CD14-positive monocyte (primary cell): ENCODE measurements around the gene BTBD3. TPM values are rescaled to one million over a fixed set of nuclear protein-coding genes. Genes with fewer than 3 reads are reported as not detected.

ENCODE experiments used
- DNase-seq, 3 donors: peaks; one replicate each; pipeline ENCODE4 v3.0.0-alpha.2; 2011 to 2022
- H2AFZ ChIP-seq: 2 replicates; pipeline ENCODE4 v1.6.0; 2012; ENCODE audit warnings: mild to moderate bottlenecking, low read depth, low read length, inconsistent platforms; ENCODE audit not compliant: insufficient read depth, poor library complexity, severe bottlenecking
- H3K27ac ChIP-seq, 2 donors: 1 replicate in 1 of 2; 2 replicates in 1 of 2; pipeline ENCODE4 v1.5.1; 2012 to 2013; ENCODE audit warnings: low read length in 2 of 2, control low read depth in 1 of 2, inconsistent platforms in 1 of 2, low read depth in 1 of 2, mild to moderate bottlenecking in 1 of 2
- H3K27me3 ChIP-seq, 2 donors: one replicate each; pipeline versions ENCODE4 v1.6.0 to v1.6.1; 2011 to 2013; ENCODE audit warnings: low read length in 2 of 2; ENCODE audit not compliant: control insufficient read depth in 2 of 2, insufficient read depth in 2 of 2
- H3K36me3 ChIP-seq, 2 donors: replicated peaks in 1 of 2; 1 replicate in 1 of 2; 2 replicates in 1 of 2; pipeline versions ENCODE4 v1.5.1 to v1.6.1; 2012 to 2013; ENCODE audit warnings: low read length in 2 of 2, control low read depth in 1 of 2, inconsistent platforms in 1 of 2, mild to moderate bottlenecking in 1 of 2; ENCODE audit not compliant: insufficient read depth in 2 of 2, control insufficient read depth in 1 of 2
- H3K4me1 ChIP-seq, 2 donors: 1 replicate in 1 of 2; 2 replicates in 1 of 2; pipeline versions ENCODE4 v1.5.1 to v1.6.1; 2012 to 2013; ENCODE audit warnings: low read length in 2 of 2, control low read depth in 1 of 2, inconsistent platforms in 1 of 2, mild to moderate bottlenecking in 1 of 2, moderate library complexity in 1 of 2; ENCODE audit not compliant: insufficient read depth in 2 of 2, control insufficient read depth in 1 of 2
- H3K4me2 ChIP-seq: replicated peaks from 2 replicates; pipeline ENCODE3; 2012; ENCODE audit warnings: low read length, moderate library complexity, mild to moderate bottlenecking; ENCODE audit not compliant: poor library complexity, severe bottlenecking; ENCODE audit errors: extremely low read depth
- H3K4me3 ChIP-seq, 3 experiments: fragments of 200-600 bp in 1 of 3; sonication (generic) in 1 of 3; replicated peaks in 1 of 3; 1 replicate in 2 of 3; 2 replicates in 1 of 3; pipeline ENCODE4 v1.5.1; 2011 to 2013; ENCODE audit warnings: low read length in 3 of 3, mild to moderate bottlenecking in 3 of 3, control low read depth in 2 of 3, low read depth in 2 of 3, inconsistent platforms in 1 of 3, moderate library complexity in 1 of 3
- H3K79me2 ChIP-seq: 2 replicates; pipeline ENCODE4 v1.6.0; 2012; ENCODE audit warnings: mild to moderate bottlenecking, control low read depth, inconsistent platforms, low read length, moderate library complexity; ENCODE audit not compliant: insufficient read depth
- H3K9ac ChIP-seq: 2 replicates; pipeline ENCODE4 v1.6.0; 2017; ENCODE audit warnings: low read length, mild to moderate bottlenecking; ENCODE audit not compliant: insufficient read depth, poor library complexity, severe bottlenecking
- H3K9me3 ChIP-seq, 2 donors: replicated peaks in 1 of 2; 1 replicate in 1 of 2; 2 replicates in 1 of 2; pipeline versions ENCODE4 v1.5.1 to v1.6.1; 2012 to 2013; ENCODE audit warnings: low read length in 2 of 2, control low read depth in 1 of 2; ENCODE audit not compliant: control insufficient read depth in 1 of 2, insufficient read depth in 1 of 2
- H4K20me1 ChIP-seq: 2 replicates; pipeline ENCODE4 v1.6.0; 2012; ENCODE audit warnings: mild to moderate bottlenecking, low read length, control low read depth, moderate library complexity; ENCODE audit not compliant: insufficient read depth
- H3K27ac Mint-ChIP-seq, 7 donors: one replicate each; pipeline ENCODE4 v1.8.0; 2020; ENCODE audit warnings: mild to moderate bottlenecking in 7 of 7, mixed read lengths in 7 of 7, moderate library complexity in 6 of 7, inconsistent platforms in 2 of 7
- H3K27me3 Mint-ChIP-seq, 3 donors: one replicate each; pipeline ENCODE4 v1.8.0; 2021 to 2022; ENCODE audit warnings: low read depth in 3 of 3, mild to moderate bottlenecking in 3 of 3, mixed read lengths in 3 of 3, moderate library complexity in 3 of 3, inconsistent platforms in 1 of 3
- H3K36me3 Mint-ChIP-seq, 2 donors: one replicate each; pipeline ENCODE4 v1.8.0; 2020; ENCODE audit warnings: mixed read lengths in 2 of 2, inconsistent platforms in 1 of 2, mild to moderate bottlenecking in 1 of 2
- H3K4me1 Mint-ChIP-seq: one replicate; pipeline ENCODE4 v1.8.0; 2020; ENCODE audit warnings: mild to moderate bottlenecking, mixed read lengths
- H3K4me3 Mint-ChIP-seq, 2 donors: one replicate each; pipeline ENCODE4 v1.8.0; 2020; ENCODE audit warnings: mild to moderate bottlenecking in 2 of 2, mixed read lengths in 2 of 2, moderate library complexity in 1 of 2
- H3K9me3 Mint-ChIP-seq, 7 donors: one replicate each; pipeline ENCODE4 v1.8.0; 2020 to 2022; ENCODE audit warnings: mixed read lengths in 7 of 7, mild to moderate bottlenecking in 6 of 7, moderate library complexity in 6 of 7, inconsistent platforms in 2 of 7
- CTCF ChIP-seq: fragments of 200-600 bp; IDR thresholded peaks from one replicate; pipeline ENCODE4 v1.8.0; 2022; ENCODE audit warnings: antibody characterized with exemption, mild to moderate bottlenecking
- WGBS: methylation state at CpG from one replicate; pipeline ENCODE4 v1.1.5; 2013; ENCODE audit warnings: missing lambda C conversion rate; ENCODE audit not compliant: insufficient coverage; 5-methylcytosine and 5-hydroxymethylcytosine counted together
- intact Hi-C, 2 donors: fragments of 100-400 bp; cut with micrococcal nuclease; formaldehyde crosslinking; loops; one replicate each; pipeline versions ENCODE4 v1.15.0 to v1.15.1; 2023
- polyA plus RNA-seq, 3 donors: library from polyadenylated mRNA; depleted of rRNA in 1 of 3; unstranded in 2 of 3; stranded (reverse) in 1 of 3; fragments of 300-500 nt in 2 of 3; fragments of >200 nt in 1 of 3; fragmentation: Illumina TruSeq in 2 of 3; gene quantifications; 1 replicate in 2 of 3; 2 replicates in 1 of 3; pipeline ENCODE4 v1.2.3, GENCODE V29; 2012 to 2021

Gene BTBD3
- polyA plus RNA-seq, 3 donors: 4.4 to 8.5 (median 5.5) TPM

GRCh38 chr20:11948806-11949205 is 31.1 kb downstream of the BTBD3 start:
- no peak overlapping the region for H2AFZ ChIP-seq
- H3K4me3 Mint-ChIP-seq: no peak overlapping the region
- intact Hi-C loops: no loop called here

GRCh38 chr20:11949711-11950110 is 32.0 kb downstream of the BTBD3 start:
- Mint-ChIP-seq H3K36me3 (no peaks in the 10 kb centered on the region), H3K27ac (no peak overlapping the region), H3K4me3 (no peak overlapping the region), H3K4me1 (no peaks in the 10 kb centered on the region), H3K9me3 (peaks cover 0 to 5% (median 2%) of the 10 kb centered on the region in 7 donors), H3K27me3 (no peaks in the 10 kb centered on the region)
- no peak for TF ChIP-seq CTCF
- intact Hi-C loops: no loop called here
- no peak for DNase-seq
- Histone ChIP-seq H3K9ac (no peak overlapping the region), H2AFZ (no peak overlapping the region), H3K36me3 (no peaks in the 10 kb centered on the region), H3K79me2 (no peaks in the 10 kb centered on the region), H3K9me3 (no peaks in the 10 kb centered on the region), H4K20me1 (no peaks in the 10 kb centered on the region), H3K4me2 (no peak overlapping the region), H3K4me3 (no peak overlapping the region), H3K4me1 (no peaks in the 10 kb centered on the region), H3K27ac (no peak overlapping the region), H3K27me3 (no peaks in the 10 kb centered on the region)
- WGBS: no CpG with 5 or more reads among the region's 3 CpGs

More at GRCh38 chr20:11948806-11949205, 31.1 kb downstream of the BTBD3 start:
- Histone ChIP-seq H4K20me1 (no peaks in the 10 kb centered on the region), H3K27ac (no peak overlapping the region), H3K4me3 (no peak overlapping the region), H3K9ac (no peak overlapping the region), H3K4me1 (no peaks in the 10 kb centered on the region), H3K4me2 (no peak overlapping the region), H3K27me3 (no peaks in the 10 kb centered on the region), H3K9me3 (no peaks in the 10 kb centered on the region), H3K36me3 (no peaks in the 10 kb centered on the region), H3K79me2 (no peaks in the 10 kb centered on the region)
- Mint-ChIP-seq H3K4me1 (no peaks in the 10 kb centered on the region), H3K9me3 (peaks cover 0 to 7% (median 0%) of the 10 kb centered on the region in 7 donors), H3K27me3 (no peaks in the 10 kb centered on the region), H3K27ac (no peak overlapping the region), H3K36me3 (no peaks in the 10 kb centered on the region)
- no peak for TF ChIP-seq CTCF
- DNase-seq: no peak
